ENCODE measurements around the gene NOL12.
A peak's percentile ranks its signal among the peaks of the same experiment; 100 is the strongest.

GRCh38 chr22:37696657-37697537 is 10.8 kb downstream of the NOL12 start, which contains the start of gene TRIOBP:
- peak in 2 of 4 experiments; percentile 36 to 62 for TF ChIP-seq CTCF (IDR thresholded peaks at IDR 0.05)
- TF ChIP-seq POLR2AphosphoS5 (IDR thresholded peaks at IDR 0.05): peak; percentile 77
